SK-N-SH treated with all-trans-retinoic acid at 6 μM for 48 hours (cell line): ENCODE data around the gene ITGA8.
"Not testable (repeated sequence)": the region's sequence is repeated elsewhere in the genome, so short reads cannot be mapped to it uniquely, and the experiment has no call there.

Experiments
- ARNTL ChIP-seq: fragments of 450-650 bp; formaldehyde crosslinking; IDR thresholded peaks from 2 replicates; pipeline ENCODE4 v1.5.0; 2020; ENCODE audit warnings: low read depth, mild to moderate bottlenecking, moderate library complexity, borderline replicate concordance
- CSDC2 ChIP-seq: fragments of 250-450 bp; sonication (Bioruptor Pico); IDR thresholded peaks from 2 replicates; pipeline ENCODE4 v1.5.0; 2020; ENCODE audit warnings: mild to moderate bottlenecking, moderate library complexity
- ESRRG ChIP-seq: fragments of 250-450 bp; sonication (Bioruptor Pico); IDR thresholded peaks from 2 replicates; pipeline ENCODE4 v1.6.1; 2021; ENCODE audit warnings: mild to moderate bottlenecking
- GLIS3 ChIP-seq: fragments of 250-450 bp; sonication (Bioruptor Pico); IDR thresholded peaks from 2 replicates; pipeline ENCODE4 v1.5.0; 2020; ENCODE audit warnings: mild to moderate bottlenecking, moderate library complexity
- RARB ChIP-seq: fragments of 250-450 bp; sonication (Bioruptor Pico); IDR thresholded peaks from 2 replicates; pipeline ENCODE4 v1.8.0; 2021; ENCODE audit warnings: mild to moderate bottlenecking, moderate library complexity
- SNAI2 ChIP-seq: fragments of 250-450 bp; sonication (Bioruptor Pico); IDR thresholded peaks from 2 replicates; pipeline ENCODE4 v1.5.0; 2020; ENCODE audit warnings: mild to moderate bottlenecking, moderate library complexity
- TOX ChIP-seq: fragments of 250-450 bp; sonication (Bioruptor Pico); IDR thresholded peaks from 2 replicates; pipeline ENCODE4 v1.8.0; 2021; ENCODE audit warnings: mild to moderate bottlenecking, moderate library complexity, borderline replicate concordance
- ZFP30 ChIP-seq: fragments of 450-650 bp; formaldehyde crosslinking; IDR thresholded peaks from 2 replicates; pipeline ENCODE4 v1.5.0; 2022; ENCODE audit warnings: mild to moderate bottlenecking, moderate library complexity
- ZNF70 ChIP-seq: fragments of 450-650 bp; formaldehyde crosslinking; IDR thresholded peaks from 2 replicates; pipeline ENCODE4 v1.5.0; 2020; ENCODE audit warnings: mild to moderate bottlenecking, moderate library complexity
- ZNF8 ChIP-seq: fragments of 450-650 bp; formaldehyde crosslinking; IDR thresholded peaks from 2 replicates; pipeline ENCODE4 v1.5.0; 2020; ENCODE audit warnings: mild to moderate bottlenecking, moderate library complexity
- TF ChIP-seq, protein P1 (sequence below): fragments of 250-450 bp; sonication (Bioruptor Pico); IDR thresholded peaks from 2 replicates; pipeline ENCODE4 v1.5.1; 2021; ENCODE audit warnings: mild to moderate bottlenecking, moderate library complexity
- TF ChIP-seq, protein P2 (sequence below): fragments of 250-450 bp; sonication (Bioruptor Pico); IDR thresholded peaks from 2 replicates; pipeline ENCODE4 v1.5.1; 2020; ENCODE audit warnings: low read depth, mild to moderate bottlenecking, moderate library complexity
- TF ChIP-seq, protein P3 (sequence below): fragments of 250-450 bp; sonication (Bioruptor Pico); IDR thresholded peaks from 2 replicates; pipeline ENCODE4 v1.8.0; 2020; ENCODE audit warnings: mild to moderate bottlenecking, moderate library complexity, borderline replicate concordance

DNA sequence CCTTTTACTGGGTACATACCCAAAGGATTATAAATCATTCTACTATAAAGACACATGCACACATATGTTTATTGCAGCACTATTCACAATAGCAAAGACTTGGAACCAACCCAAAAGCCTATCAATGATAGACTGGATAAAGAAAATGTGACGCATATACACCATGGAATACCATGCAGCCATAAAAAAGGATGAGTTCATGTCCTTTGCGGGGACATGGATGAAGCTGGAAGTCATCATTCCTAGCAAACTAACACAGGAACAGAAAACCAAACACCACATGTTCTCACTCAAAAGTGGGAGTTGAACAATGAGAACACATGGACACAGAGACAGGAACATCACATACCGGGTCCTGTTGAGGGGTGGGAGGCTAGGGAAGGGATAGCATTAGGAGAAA is 88.5 kb downstream of the ITGA8 start:
- TF ChIP-seq ZNF70 (CRISPR knock-in tag); RARB (CRISPR knock-in tag); ZFP30 (CRISPR knock-in tag); ZNF8; GLIS3 (CRISPR knock-in tag); ESRRG (CRISPR knock-in tag); ARNTL; CSDC2 (CRISPR knock-in tag); SNAI2 (CRISPR knock-in tag); TOX (CRISPR knock-in tag): not testable (repeated sequence)
- TF ChIP-seq, protein P1, sequence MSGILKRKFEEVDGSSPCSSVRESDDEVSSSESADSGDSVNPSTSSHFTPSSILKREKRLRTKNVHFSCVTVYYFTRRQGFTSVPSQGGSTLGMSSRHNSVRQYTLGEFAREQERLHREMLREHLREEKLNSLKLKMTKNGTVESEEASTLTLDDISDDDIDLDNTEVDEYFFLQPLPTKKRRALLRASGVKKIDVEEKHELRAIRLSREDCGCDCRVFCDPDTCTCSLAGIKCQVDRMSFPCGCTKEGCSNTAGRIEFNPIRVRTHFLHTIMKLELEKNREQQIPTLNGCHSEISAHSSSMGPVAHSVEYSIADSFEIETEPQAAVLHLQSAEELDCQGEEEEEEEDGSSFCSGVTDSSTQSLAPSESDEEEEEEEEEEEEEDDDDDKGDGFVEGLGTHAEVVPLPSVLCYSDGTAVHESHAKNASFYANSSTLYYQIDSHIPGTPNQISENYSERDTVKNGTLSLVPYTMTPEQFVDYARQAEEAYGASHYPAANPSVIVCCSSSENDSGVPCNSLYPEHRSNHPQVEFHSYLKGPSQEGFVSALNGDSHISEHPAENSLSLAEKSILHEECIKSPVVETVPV (CRISPR knock-in tag) = not testable (repeated sequence)
- TF ChIP-seq, protein P2, sequence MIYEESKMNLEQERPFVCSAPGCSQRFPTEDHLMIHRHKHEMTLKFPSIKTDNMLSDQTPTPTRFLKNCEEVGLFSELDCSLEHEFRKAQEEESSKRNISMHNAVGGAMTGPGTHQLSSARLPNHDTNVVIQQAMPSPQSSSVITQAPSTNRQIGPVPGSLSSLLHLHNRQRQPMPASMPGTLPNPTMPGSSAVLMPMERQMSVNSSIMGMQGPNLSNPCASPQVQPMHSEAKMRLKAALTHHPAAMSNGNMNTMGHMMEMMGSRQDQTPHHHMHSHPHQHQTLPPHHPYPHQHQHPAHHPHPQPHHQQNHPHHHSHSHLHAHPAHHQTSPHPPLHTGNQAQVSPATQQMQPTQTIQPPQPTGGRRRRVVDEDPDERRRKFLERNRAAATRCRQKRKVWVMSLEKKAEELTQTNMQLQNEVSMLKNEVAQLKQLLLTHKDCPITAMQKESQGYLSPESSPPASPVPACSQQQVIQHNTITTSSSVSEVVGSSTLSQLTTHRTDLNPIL (CRISPR knock-in tag) = not testable (repeated sequence)
- TF ChIP-seq, protein P3, sequence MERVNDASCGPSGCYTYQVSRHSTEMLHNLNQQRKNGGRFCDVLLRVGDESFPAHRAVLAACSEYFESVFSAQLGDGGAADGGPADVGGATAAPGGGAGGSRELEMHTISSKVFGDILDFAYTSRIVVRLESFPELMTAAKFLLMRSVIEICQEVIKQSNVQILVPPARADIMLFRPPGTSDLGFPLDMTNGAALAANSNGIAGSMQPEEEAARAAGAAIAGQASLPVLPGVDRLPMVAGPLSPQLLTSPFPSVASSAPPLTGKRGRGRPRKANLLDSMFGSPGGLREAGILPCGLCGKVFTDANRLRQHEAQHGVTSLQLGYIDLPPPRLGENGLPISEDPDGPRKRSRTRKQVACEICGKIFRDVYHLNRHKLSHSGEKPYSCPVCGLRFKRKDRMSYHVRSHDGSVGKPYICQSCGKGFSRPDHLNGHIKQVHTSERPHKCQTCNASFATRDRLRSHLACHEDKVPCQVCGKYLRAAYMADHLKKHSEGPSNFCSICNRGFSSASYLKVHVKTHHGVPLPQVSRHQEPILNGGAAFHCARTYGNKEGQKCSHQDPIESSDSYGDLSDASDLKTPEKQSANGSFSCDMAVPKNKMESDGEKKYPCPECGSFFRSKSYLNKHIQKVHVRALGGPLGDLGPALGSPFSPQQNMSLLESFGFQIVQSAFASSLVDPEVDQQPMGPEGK (CRISPR knock-in tag) = not testable (repeated sequence)
